GM18868 (cell line): Measurements from ENCODE around the gene YTHDF2.
A peak's percentile ranks its signal among the peaks of the same experiment; 100 is the strongest.
"Not testable (repeated sequence)": the region's sequence is repeated elsewhere in the genome, so short reads cannot be mapped to it uniquely, and the experiment has no call there.

Source experiments
- ATAC-seq: cut with Tn5 transposase; IDR thresholded peaks from one replicate; pipeline ENCODE4 v1.9.1; 2021; ENCODE audit warnings: mild to moderate bottlenecking, moderate library complexity; ENCODE audit not compliant: unreplicated experiment

Gene YTHDF2

DNA sequence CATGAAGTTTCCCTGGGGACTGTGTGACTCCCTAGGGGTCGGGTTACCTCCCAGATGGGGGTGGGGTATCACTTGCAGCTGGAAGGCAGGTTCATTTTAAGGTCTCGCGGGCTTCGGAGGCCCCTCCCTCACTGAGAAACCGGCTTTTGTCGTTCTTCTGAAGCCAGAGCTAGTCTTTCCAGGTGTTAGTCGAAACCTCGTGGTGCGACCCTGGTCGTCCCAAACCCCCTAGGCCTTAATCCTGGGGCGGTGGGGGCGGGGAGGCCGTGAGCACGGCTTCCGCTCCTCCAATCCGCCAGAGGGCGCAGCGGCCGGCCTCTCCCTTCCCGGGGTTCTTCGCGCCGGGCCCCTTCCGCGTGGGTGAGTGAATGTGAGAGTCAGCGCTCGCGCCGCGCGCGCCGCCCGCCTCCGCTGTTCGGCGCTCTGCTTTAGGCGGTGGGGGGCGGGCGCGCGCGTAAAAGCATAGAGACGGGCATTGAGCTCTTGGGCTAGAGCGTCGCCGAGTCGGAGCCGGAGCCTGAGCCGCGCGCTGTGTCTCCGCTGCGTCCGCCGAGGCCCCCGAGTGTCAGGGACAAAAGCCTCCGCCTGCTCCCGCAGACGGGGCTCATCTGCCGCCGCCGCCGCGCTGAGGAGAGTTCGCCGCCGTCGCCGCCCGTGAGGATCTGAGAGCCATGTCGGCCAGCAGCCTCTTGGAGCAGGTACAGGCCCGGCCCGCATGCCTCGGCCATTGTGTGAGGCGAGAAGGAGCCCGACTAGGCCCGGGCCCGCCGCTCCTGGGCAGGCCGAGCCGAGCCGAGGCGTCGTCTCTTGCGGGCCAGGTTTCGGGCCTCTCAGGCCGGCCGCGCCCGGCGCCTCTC is at the start of gene YTHDF2:
Gene YTHDF2, plus strand, starts transcription at position 491 of the 857 bp plus-strand sequence. Its CDS starts 181 bp downstream, at position 672.
- peak; percentile 89 for ATAC-seq

DNA sequence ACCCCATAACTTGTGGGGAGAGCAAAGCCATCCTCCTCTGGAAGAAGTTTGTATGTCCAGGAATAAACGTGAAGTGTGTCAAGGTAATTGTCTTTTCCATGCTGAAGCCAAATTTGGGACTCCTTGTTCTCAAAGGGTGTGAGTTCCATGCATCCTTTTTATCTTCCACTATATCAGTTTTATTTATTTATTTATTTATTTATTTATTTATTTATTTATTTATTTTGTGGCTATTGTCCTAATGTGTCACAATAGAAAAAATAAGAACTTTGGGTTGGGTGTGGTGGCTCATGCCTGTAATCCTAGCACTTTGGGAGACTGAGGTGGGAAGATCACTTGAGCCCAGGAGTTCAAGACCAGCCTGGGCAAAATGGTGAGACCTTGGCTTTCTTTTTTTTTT is 45.1 kb upstream of the YTHDF2 start:
- not testable (repeated sequence) for ATAC-seq

DNA sequence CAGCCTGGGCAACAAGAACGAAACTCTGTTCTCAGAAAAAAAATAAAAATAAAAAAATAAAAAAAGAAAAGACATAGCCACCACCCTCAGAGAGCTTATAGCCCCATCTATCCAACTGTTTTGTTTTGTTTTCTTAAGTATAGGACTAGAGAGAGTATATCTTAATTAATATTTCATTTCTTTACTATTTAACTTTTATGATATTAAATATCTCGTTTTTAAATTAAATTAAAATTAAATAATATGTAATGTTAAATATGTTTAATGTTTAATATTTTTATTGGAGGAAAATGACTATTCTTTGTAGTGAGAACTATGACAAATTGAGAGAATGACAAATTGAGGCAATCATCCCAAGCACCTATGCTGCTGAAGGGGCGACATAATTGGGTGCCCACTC is 33.1 kb upstream of the YTHDF2 start:
- no peak for ATAC-seq

DNA sequence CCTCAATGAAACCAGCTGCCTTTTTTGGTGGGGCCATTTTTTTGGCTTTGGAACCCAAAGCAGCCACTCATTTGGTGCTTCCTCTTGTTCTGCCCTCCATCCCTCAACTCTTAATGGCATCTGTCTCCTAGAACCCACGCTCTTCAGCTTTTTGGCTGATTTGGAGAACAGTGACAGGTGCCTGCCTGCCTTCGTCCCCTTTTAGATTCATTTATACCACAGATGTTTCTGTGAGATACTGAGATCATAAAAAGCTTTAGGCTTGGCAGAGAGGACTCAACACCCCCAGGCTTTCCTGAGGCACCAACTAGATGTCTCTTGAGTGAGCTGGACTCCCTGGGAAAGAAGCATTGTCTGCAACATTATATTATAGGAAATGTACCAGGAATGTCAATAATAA is 20.4 kb upstream of the YTHDF2 start:
- ATAC-seq: no peak

DNA sequence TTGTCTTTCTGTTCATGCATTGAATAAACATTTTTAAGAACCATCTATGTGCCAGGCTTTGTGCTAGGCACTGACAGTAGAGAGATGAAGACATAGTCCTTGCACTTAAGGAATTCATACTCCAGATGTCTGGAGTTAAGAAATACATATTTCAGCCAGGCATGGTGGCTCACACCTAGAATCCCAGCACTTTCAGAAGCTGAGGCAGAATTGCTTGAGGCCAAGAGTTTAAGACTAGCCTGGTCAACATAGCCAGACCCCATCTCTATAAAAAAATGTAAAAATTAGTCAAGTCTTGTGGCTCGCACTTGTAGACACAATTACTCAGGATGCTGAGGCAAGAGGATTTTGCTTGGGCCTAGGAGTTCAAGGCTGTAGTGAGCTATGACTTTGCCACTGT is 18.6 kb upstream of the YTHDF2 start:
- ATAC-seq: no peak

DNA sequence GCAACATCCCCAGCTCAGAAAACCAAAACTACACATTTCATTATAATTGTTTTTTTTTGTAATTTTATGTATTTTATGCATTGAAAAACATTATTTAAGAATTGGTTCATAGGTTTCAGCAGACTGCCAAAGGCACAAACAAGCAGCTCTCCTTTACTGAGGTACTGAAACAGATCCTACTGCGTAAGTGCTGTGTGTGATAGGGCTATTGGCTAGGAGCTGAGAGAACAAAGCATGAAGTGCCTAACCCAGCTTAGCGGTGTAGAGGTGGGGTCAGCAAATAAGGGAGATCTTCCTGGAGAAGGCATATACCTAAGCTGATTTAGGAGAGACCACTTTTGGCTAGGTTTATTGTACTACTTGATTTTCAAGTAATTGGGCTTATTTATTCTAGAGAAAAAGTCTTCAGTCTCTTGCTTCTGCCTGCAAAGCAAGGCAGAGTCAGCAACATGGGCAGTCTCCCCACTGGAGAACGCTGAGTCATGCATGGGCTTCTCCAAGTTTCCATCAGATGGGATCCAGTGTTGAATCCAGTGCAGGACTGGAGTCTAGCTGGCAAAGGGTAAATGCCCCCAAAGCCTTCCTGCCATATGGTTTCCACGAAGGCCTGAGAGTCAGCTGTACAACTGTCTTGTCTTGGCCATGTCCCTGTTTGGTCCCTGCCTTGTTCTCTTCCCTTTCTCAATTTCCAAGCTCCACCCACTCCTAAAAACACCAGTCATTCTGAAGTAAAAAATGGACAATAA is 18.0 kb upstream of the YTHDF2 start:
- no peak for ATAC-seq

DNA sequence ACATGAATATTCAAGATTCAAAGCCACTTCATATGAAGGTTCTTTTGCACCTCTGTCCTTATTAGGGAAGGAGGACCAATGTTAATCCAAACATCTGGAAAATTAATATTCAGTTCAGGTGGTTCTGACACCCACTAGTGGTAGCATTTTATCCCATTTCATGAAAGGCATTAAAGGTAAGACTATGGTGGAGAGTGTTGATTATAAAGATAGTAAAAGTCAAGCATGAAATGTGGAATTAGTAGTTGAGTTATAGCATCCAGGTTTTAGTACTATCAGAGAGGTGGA is 17.5 kb upstream of the YTHDF2 start:
- no peak for ATAC-seq

DNA sequence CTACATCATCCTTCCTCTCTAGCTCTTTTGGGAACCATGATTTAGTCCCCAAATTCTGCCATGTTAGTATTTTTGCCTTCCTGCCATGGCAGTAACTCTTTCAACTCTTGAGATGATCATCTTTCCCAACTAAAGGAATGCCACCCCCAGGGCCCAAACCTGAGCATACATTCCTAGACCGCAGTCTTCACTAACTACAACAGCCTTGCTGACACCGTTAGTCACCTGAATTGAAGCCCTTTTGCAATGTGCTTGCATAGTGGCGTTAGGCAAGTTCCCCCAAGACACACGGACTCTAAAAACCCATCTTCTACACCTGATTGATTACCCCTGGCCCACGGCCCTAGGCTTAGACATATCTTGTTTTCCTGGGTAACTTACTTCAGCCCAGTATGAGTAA is 16.4 kb upstream of the YTHDF2 start:
- ATAC-seq: no peak

DNA sequence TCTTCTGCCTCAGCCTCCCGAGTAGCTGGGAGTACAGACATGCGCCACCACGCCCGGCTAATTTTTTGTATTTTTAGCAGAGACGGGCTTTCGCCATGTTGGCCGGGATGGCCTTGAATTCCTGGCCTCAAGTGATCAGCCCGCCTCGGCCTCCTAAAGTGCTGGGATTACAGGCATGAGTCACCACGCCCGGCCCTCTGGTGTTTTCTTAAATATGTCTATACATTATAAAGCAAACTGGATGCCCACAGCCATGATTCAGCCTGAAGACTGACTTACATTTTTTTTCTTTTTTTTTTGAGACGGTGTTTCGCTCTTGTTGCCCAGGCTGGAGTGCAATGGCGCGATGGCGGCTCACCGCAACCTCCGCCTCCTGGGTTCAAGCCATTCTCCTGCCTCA is 14.8 kb upstream of the YTHDF2 start:
- not testable (repeated sequence) for ATAC-seq

DNA sequence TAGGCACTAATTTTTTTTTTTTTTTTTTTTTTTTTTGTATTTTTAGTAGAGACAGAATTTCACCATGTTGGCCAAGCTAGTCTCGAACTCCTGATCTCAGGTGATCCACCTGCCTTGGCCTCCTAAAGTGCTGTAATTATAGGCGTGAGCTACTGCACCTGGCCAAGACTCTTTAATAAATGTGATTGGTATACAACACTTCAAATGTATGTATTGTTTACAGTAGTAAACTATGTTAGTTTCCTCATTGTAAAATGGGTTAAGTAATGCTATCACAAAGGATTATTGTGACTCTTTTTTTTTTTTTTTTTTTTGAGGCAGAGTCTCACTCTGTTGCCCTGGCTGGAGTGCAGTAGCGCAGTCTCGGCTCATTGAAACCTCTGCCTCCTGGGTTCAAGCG is 11.4 kb upstream of the YTHDF2 start:
- not testable (repeated sequence) for ATAC-seq

DNA sequence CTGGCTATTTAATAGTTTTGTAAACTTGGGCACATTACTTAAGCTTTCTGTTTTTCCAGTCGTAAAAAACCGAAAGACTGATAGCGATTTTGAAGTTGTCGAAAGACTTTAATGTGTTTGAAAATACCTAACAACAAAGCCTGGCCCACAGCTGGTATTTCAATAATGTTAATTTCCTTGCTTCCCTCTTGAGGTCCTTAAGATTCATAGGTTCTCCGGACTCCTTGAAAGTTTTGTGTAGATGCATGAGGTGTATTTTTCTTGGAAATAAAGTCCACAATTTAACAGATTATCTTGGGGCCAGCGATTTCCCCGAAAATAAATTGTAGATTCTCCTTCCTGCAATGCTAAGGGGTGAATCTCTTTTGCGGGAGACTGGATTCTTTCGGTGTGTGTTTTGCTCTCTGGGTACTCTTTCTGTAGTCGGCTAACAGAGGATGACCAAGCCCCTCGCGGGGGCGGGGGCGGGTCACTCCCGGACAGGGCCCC is 735 bp upstream of the YTHDF2 start:
- no peak for ATAC-seq

DNA sequence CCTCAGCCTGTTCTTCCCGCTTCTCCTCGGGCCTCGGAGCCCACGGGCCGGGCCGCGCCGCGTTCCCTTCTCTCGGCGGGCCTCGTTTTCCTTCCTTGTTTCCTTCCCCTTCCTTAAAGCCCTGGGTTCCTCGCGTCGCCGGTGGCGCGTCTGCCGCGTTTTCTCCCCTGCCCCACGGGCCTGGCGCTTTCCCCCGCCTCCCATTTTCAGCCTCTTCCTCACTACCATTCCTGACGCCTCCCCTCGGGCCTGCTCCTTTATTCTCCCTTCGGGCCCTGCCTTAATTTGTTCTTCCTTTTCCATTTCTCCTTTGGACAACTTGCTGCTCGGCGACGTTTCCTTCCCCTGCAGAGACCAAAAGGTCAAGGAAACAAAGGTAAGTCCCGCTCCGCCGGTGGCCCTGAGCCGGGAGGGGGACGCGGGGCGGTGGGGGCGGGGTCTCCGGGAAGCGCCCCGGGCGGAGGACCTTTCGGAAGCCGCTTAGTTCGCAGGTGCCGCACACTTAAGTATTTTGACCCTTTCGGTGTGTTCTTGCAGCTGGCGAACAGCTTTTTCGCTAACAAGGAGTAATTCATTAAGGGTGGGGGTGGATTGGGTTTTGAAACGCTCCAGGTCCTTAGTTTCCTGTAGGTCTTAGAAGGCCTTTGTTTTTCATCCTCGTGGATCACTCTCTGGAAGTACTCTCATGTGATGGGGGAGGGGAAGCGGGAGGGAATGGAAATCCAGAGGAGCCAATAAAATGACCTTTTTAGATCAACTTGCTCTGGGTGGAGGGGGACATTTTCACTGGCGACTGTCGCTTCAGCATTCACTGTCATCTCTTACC is 780 bp downstream of the YTHDF2 start:
- ATAC-seq: no peak

DNA sequence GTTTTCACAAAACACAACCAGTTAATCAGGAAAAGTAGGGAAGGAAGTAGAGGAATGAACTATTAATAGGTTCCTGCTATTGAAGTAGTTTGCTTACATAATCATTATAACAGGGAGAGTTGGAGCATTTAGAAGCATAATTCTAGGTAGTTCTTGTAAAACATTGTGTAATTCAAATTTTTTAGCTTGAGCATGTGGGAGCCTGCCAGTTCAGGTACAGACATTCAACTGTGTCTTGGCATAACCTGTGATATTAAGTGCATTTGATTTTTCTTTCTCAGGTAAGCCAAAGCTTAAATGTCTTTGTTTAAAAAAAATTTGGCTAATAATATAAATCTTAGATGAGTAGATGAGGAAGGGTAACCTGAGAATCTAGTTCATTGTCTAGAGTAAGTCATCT is 3.4 kb downstream of the YTHDF2 start:
- no peak for ATAC-seq

DNA sequence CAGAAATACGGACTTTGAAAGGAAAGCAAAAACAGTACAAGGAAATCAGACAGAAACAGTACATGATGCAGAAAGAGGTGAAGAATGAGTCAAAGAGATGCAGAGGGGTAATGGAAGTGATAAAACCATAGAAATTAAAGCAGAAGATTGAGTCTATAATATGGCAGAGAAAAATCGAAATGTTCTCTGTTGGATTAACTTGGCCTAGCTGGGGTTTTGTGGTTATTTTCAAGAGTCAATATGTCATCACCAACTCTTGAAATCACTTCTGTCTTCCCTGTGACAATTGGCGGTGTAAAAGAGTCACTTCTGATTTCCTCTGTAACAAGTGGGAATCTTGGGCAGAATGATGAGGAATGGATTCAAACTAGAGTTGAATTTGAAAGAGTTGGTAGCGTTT is 7.4 kb downstream of the YTHDF2 start:
- no peak for ATAC-seq

DNA sequence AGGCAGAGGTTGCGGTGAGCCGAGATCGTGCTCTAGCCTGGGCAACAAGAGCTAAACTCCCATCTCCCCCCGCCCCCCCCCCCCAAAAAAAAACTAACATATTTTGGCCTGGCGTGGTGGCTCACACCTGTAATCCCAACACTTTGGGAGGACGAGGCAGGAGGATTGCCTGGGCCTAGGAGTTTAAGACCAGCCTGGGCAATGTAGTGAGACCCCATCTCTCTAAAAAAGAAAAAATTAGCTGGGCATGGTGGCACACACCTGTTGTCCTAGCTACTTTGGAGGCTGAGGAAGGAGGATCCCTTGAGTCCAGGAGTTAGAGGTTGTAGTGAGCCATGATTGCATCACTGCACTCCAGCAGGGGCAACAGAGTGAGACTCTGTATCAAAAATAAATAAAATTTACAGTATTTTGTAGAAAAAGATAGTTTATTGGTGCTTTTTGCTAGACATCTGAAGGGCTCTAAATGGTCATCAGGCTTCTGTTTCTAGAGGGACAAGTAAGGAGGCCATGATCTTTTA is 9.0 kb downstream of the YTHDF2 start:
- ATAC-seq: no peak

DNA sequence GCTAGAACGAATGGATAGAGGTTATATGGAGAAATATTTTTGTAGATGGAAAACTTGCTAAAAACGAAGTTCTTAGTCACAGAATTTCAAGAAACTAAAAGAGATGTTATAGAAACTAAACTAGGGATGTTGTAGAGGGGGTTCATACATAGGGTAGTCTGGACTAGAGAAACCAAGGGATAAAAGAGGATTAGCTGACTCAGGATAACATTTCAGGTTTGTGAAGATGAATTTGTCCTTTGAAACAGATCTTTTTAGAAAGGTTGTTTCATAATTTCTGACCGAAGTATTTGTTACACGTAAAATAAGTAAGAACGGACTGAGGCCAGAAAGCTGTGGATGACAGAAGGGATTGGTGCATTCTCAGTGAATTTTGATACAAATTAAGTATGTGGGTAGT is 13.6 kb downstream of the YTHDF2 start:
- ATAC-seq: no peak

DNA sequence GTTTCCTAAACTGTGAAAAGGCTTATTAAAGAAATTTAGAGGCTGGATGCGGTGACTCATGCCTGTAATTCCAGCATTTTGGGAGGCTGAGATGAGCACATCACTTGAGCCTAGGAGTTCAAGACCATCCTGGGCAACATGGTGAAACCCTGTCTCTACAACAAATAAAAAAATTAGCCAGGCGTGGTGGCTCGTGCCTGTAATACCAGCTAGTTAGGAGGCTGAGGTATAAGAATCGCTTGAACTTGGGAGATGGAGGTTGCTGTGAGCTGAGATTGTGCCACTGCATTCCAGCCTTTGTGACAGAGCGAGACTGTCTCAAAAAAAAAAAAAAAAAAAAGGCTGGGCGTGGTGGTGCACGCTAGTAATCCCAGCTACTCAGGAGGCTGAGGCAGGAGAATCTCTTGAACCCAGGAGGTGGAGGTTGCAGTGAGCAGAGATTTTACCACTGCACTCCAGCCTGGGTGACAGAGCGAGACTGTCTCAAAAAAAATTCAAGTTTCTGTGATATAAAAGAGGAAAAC is 14.1 kb downstream of the YTHDF2 start:
- ATAC-seq: not testable (repeated sequence)

DNA sequence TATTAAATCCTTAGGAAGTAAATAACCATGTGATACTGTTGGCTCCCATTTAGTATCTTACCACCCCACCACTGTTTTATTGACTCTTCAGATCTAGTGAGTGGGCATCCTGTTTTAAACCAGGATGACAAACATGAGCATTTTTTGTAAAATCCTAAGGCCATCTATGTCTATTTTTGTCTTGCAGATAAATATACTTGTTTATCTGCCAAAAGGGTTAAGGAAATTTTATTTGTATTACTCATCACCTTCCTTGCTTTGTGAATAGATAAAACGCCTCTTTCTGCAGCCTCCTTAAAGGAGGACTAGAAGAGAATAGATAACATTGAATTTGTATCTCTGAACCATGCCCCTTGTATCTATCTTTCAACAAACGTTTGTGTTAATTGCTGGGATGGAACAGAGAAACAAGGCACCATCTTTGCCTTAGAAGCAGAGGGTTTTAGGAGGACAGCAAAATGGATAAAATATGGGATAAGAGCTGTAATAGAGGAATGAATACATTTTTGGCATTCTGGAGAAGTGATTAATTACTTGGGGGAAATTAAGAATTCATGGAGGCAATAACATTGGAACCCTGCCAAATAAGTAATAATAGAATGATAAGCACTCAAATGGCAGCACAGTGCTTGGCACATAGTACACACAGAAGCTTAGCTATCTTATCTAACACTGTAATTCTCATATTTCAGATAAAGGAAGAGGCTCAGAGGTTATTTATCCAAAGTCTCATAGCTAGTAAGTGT is 14.7 kb downstream of the YTHDF2 start:
- no peak for ATAC-seq

DNA sequence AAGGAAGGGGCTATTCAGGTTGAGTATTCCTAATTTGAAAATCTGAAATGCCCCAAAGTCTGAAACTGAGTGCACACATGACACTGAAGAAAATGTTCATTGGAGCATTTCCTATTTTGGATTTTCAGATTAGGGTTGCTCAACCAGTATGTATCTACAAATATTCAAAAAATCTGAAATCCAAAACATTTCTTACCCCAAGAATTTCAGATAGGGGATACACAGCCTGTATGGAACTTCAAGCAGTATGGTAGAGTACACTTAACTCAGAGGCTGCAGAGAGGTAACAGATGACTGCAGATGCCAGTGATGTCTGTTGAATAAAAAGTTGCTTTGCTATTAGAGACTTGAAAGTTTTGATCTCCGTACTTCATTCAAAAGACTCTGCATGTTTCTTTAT is 19.0 kb downstream of the YTHDF2 start:
- no peak for ATAC-seq

DNA sequence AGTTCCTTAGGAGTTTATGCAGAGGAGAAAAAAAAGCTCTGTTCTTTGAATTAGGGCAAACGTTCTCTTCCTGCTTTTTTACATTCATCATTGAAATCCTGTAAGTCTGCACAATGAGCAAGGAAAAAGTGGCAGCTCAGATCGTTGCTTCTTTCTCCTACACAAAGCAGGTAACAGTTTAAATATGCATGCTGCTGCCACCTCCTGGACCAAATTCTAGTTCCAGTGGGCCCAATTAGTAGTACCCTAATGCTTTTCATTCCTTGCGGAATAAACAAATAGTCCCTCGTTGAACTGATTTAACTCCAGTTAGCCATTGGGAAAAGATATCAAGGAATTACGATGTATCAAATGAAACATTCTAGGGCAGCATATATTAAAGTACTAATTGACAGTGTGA is 20.1 kb downstream of the YTHDF2 start:
- ATAC-seq: no peak
